Keratinocyte (primary cell): ENCODE data around the gene WAC. TPM values are rescaled to one million over a fixed set of nuclear protein-coding genes. Genes with fewer than 3 reads are reported as not detected.

Experiments
- DNase-seq: peaks from one replicate; pipeline ENCODE4 v3.0.0-alpha.2; 2011; ENCODE audit warnings: low read depth, missing footprints, low spot score
- FAIRE-seq: peaks from 2 replicates; lab custom pipeline; 2011; peaks lifted over from hg19 to GRCh38; lab: Jason Lieb, UNC
- H2AFZ ChIP-seq: 2 replicates; pipeline ENCODE4 v1.6.0; 2012; ENCODE audit warnings: low read length, control low read depth, inconsistent platforms; ENCODE audit not compliant: control insufficient read depth
- H3K27ac ChIP-seq: 2 replicates; pipeline ENCODE4 v1.5.1; 2011; ENCODE audit warnings: low read length; ENCODE audit not compliant: control insufficient read depth, insufficient read depth
- H3K27me3 ChIP-seq: 3 replicates; pipeline ENCODE4 v1.6.0; 2011; ENCODE audit warnings: low read length; ENCODE audit not compliant: control insufficient read depth, insufficient read depth; ENCODE audit errors: extremely low read depth
- H3K36me3 ChIP-seq, 2 experiments: 2 replicates in 1 of 2; 3 replicates in 1 of 2; pipeline ENCODE4 v1.5.1; 2011; ENCODE audit warnings: low read length in 2 of 2, mild to moderate bottlenecking in 1 of 2; ENCODE audit not compliant: control insufficient read depth in 2 of 2, insufficient read depth in 2 of 2; ENCODE audit errors: extremely low read depth in 1 of 2
- H3K4me1 ChIP-seq: 3 replicates; pipeline ENCODE4 v1.5.1; 2011; ENCODE audit warnings: low read length; ENCODE audit not compliant: control insufficient read depth, insufficient read depth; ENCODE audit errors: extremely low read depth
- H3K4me2 ChIP-seq: 3 replicates; pipeline ENCODE4 v1.6.0; 2011; ENCODE audit warnings: low read depth, low read length; ENCODE audit not compliant: control insufficient read depth, insufficient read depth; ENCODE audit errors: extremely low read depth
- H3K4me3 ChIP-seq, 3 experiments: fragments of 200-600 bp in 1 of 3; sonication (generic) in 1 of 3; 2 replicates in 2 of 3; 3 replicates in 1 of 3; pipeline ENCODE4 v1.5.1; 2011 to 2016; ENCODE audit warnings: low read length in 3 of 3, mild to moderate bottlenecking in 3 of 3, control low read depth in 2 of 3, inconsistent platforms in 1 of 3, low read depth in 1 of 3, mixed read lengths in 1 of 3, mixed run types in 1 of 3, moderate library complexity in 1 of 3; ENCODE audit not compliant: control insufficient read depth in 2 of 3, insufficient read depth in 2 of 3; ENCODE audit errors: extremely low read depth in 1 of 3
- H3K79me2 ChIP-seq: 2 replicates; pipeline ENCODE4 v1.6.0; 2012; ENCODE audit warnings: low read length; ENCODE audit not compliant: control insufficient read depth, insufficient read depth
- H3K9ac ChIP-seq: 3 replicates; pipeline ENCODE4 v1.6.0; 2011; ENCODE audit warnings: low read length; ENCODE audit not compliant: control insufficient read depth, insufficient read depth; ENCODE audit errors: extremely low read depth
- H3K9me1 ChIP-seq: 3 replicates; pipeline ENCODE4 v1.6.0; 2011; ENCODE audit warnings: low read length; ENCODE audit not compliant: control insufficient read depth, insufficient read depth; ENCODE audit errors: extremely low read depth
- H3K9me3 ChIP-seq: 2 replicates; pipeline ENCODE4 v1.5.1; 2012; ENCODE audit warnings: low read depth, low read length; ENCODE audit not compliant: control insufficient read depth
- H4K20me1 ChIP-seq: 3 replicates; pipeline ENCODE4 v1.6.0; 2011; ENCODE audit warnings: low read length; ENCODE audit not compliant: control insufficient read depth, insufficient read depth; ENCODE audit errors: extremely low read depth
- EZH2 ChIP-seq: IDR thresholded peaks from one replicate; pipeline ENCODE4 v1.6.1; 2012; ENCODE audit warnings: inconsistent platforms, mild to moderate bottlenecking, low read length, moderate library complexity
- dilution Hi-C: fragments of 300-500 bp; cut with MboI; formaldehyde crosslinking; loops from one replicate; pipeline ENCODE4 v1.7.0; 2020; ENCODE audit warnings: low sequenced_read_pairs; ENCODE audit not compliant: extremely low pct_ligation_motif_present
- polyA plus RNA-seq, 5 experiments: library from polyadenylated mRNA; depleted of rRNA in 3 of 5; stranded (reverse) in 3 of 5; stranded (forward) in 1 of 5; unstranded in 1 of 5; fragments of >200 nt; gene quantifications; 1 replicate in 1 of 5; 2 replicates in 3 of 5; 3 replicates in 1 of 5; pipeline versions ENCODE4 v1.2.1 to v1.2.3, GENCODE V29; 2011 to 2012; ENCODE audit warnings: missing spikeins in 2 of 5, low read depth in 1 of 5, low replicate concordance in 1 of 5
- TF ChIP-seq, protein P1 (sequence below), 3 experiments: IDR thresholded peaks in 1 of 3; conservative IDR thresholded peaks in 1 of 3; optimal IDR thresholded peaks in 1 of 3; 2 replicates in 2 of 3; 3 replicates in 1 of 3; pipeline versions ENCODE3 to v1.5.1; 2011; ENCODE audit warnings: low read length in 3 of 3, mild to moderate bottlenecking in 3 of 3, moderate library complexity in 2 of 3, control low read depth in 1 of 3, inconsistent platforms in 1 of 3; ENCODE audit not compliant: insufficient read depth in 2 of 3; ENCODE audit errors: extremely low read depth in 1 of 3

WAC gene
- polyA plus RNA-seq, 1 donor (not counting 4 experiments of a cell fraction or from before 2014, with no cell fraction given): 80.8 TPM

DNA sequence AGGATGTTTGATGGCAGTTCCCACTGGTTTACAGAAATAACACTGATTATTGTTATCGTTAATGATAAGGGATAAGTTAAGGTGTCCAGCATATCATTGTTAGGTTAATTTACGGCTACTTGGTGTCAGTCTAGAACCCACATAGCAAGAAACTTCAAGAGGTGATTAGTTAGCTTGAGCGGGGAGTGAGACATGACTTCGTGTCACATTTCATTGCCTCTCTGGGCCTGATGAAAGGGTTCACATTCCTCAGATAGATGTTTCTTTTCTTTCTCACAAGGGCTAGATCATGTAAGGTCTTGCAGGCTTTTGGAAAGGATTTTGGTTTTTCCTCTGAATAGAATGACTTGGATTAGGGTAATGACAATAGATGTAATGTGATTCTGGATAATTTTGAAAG lies 26.7 kb downstream of the WAC start:
- Histone ChIP-seq H3K4me1 (peaks cover 20% of the 10 kb centered on the region), H3K27ac (peak overlapping the region; percentile 52), H4K20me1 (peaks cover 32% of the 10 kb centered on the region), H3K4me2 (peak overlapping the region; percentile 33), H3K4me3 (no peak overlapping the region), H3K9me1 (no peaks in the 10 kb centered on the region), H3K27me3 (no peaks in the 10 kb centered on the region), H3K79me2 (peaks cover 95% of the 10 kb centered on the region), H3K36me3 (peaks cover 10 to 20% of the 10 kb centered on the region in 2 experiments), H3K9me3 (no peaks in the 10 kb centered on the region), H3K9ac (no peak overlapping the region), H2AFZ (no peak overlapping the region)
- dilution Hi-C loops: no loop called here
- FAIRE-seq (peak; percentile 85), DNase-seq (peak; percentile 40)
- TF ChIP-seq, protein P1, sequence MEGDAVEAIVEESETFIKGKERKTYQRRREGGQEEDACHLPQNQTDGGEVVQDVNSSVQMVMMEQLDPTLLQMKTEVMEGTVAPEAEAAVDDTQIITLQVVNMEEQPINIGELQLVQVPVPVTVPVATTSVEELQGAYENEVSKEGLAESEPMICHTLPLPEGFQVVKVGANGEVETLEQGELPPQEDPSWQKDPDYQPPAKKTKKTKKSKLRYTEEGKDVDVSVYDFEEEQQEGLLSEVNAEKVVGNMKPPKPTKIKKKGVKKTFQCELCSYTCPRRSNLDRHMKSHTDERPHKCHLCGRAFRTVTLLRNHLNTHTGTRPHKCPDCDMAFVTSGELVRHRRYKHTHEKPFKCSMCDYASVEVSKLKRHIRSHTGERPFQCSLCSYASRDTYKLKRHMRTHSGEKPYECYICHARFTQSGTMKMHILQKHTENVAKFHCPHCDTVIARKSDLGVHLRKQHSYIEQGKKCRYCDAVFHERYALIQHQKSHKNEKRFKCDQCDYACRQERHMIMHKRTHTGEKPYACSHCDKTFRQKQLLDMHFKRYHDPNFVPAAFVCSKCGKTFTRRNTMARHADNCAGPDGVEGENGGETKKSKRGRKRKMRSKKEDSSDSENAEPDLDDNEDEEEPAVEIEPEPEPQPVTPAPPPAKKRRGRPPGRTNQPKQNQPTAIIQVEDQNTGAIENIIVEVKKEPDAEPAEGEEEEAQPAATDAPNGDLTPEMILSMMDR (optimal IDR thresholded peaks at IDR 0.05 in 1 of 3, IDR thresholded peaks at IDR 0.05 in 1 of 3, conservative IDR thresholded peaks at IDR 0.05 in 1 of 3; ENCODE audit: extremely low read depth in 1 of 3, insufficient read depth in 2 of 3, low read length in 3 of 3): no peak
- TF ChIP-seq EZH2: no peak

DNA sequence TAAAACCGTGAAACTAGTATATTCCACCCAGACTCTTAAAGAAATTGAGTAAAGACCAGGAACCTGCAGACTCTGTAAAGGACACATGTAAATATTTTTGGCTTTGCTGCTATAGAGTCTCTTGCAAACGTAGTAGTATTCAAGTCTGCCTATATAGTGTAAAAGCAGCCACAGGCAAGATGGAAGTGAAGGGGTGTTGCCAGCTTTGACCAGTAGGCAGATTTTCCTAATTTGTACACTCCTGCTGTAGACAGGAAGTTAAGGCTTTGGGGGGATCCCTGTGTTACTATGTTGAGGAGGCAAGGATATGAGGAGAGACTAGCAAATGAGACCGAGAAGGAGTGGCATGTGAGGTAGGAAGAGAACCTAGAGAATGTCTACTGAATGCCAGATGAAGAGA lies 27.7 kb downstream of the WAC start:
- H4K20me1 ChIP-seq: peaks cover 28% of the 10 kb centered on the region
- peak; percentile 70 for FAIRE-seq

More for the DNA sequence above, 27.7 kb downstream of the WAC start:
- H2AFZ ChIP-seq: no peak overlapping the region
- no peak overlapping the region for H3K4me3 ChIP-seq
- no peaks in the 10 kb centered on the region for H3K9me1 ChIP-seq
- H3K9ac ChIP-seq: no peak overlapping the region
- DNase-seq: no peak
- dilution Hi-C loops: no loop called here
- peaks cover 20% of the 10 kb centered on the region for H3K4me1 ChIP-seq
- H3K79me2 ChIP-seq: peaks cover 95% of the 10 kb centered on the region
- no peak overlapping the region for H3K4me2 ChIP-seq
- H3K27ac ChIP-seq: no peak overlapping the region
- no peaks in the 10 kb centered on the region for H3K9me3 ChIP-seq
- no peaks in the 10 kb centered on the region for H3K27me3 ChIP-seq
- TF ChIP-seq, protein P1 (optimal IDR thresholded peaks at IDR 0.05 in 1 of 3, IDR thresholded peaks at IDR 0.05 in 1 of 3, conservative IDR thresholded peaks at IDR 0.05 in 1 of 3; ENCODE audit: extremely low read depth in 1 of 3, insufficient read depth in 2 of 3, low read length in 3 of 3): no peak
- no peak for TF ChIP-seq EZH2
- H3K36me3 ChIP-seq: peaks cover 5 to 18% of the 10 kb centered on the region in 2 experiments
